ENCODE data around the gene ONECUT2. TPM values are rescaled to one million over a fixed set of nuclear protein-coding genes. Genes with fewer than 3 reads are reported as not detected.

Gene ONECUT2
- total RNA-seq, 1 experiment from 2014 or later, result 4.3 TPM

- TF ChIP-seq ELF1 (IDR thresholded peaks at IDR 0.05; ENCODE audit: borderline replicate concordance, low read depth), result no peak
- TF ChIP-seq ZFX (IDR thresholded peaks at IDR 0.05), result no peak
- TF ChIP-seq TCF7L2 (IDR thresholded peaks at IDR 0.05; ENCODE audit: borderline replicate concordance, extremely low read depth, insufficient read depth, insufficient read length), result no peak
- no peak for TF ChIP-seq ZBTB33 (IDR thresholded peaks at IDR 0.05; ENCODE audit: extremely low read depth, insufficient replicate concordance, low read length)
- TF ChIP-seq, protein P1, sequence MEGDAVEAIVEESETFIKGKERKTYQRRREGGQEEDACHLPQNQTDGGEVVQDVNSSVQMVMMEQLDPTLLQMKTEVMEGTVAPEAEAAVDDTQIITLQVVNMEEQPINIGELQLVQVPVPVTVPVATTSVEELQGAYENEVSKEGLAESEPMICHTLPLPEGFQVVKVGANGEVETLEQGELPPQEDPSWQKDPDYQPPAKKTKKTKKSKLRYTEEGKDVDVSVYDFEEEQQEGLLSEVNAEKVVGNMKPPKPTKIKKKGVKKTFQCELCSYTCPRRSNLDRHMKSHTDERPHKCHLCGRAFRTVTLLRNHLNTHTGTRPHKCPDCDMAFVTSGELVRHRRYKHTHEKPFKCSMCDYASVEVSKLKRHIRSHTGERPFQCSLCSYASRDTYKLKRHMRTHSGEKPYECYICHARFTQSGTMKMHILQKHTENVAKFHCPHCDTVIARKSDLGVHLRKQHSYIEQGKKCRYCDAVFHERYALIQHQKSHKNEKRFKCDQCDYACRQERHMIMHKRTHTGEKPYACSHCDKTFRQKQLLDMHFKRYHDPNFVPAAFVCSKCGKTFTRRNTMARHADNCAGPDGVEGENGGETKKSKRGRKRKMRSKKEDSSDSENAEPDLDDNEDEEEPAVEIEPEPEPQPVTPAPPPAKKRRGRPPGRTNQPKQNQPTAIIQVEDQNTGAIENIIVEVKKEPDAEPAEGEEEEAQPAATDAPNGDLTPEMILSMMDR (IDR thresholded peaks at IDR 0.05 in 2 of 3, conservative IDR thresholded peaks at IDR 0.05 in 1 of 3; ENCODE audit: borderline replicate concordance in 1 of 3, insufficient read depth in 1 of 3, low read depth in 2 of 3, low read length in 2 of 3), result no peak
- TF ChIP-seq EGR1 (IDR thresholded peaks at IDR 0.05; ENCODE audit: low read depth), result no peak
- TF ChIP-seq, protein P2, sequence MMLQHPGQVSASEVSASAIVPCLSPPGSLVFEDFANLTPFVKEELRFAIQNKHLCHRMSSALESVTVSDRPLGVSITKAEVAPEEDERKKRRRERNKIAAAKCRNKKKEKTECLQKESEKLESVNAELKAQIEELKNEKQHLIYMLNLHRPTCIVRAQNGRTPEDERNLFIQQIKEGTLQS (IDR thresholded peaks at IDR 0.05), result no peak
- no peak for TF ChIP-seq POLR2AphosphoS5 (IDR thresholded peaks at IDR 0.05; ENCODE audit: low read depth, low read length)
- no peak for TF ChIP-seq EZH2phosphoT487 (IDR thresholded peaks at IDR 0.05; ENCODE audit: borderline replicate concordance)
- TF ChIP-seq YY1 (IDR thresholded peaks at IDR 0.05; ENCODE audit: extremely low read depth, insufficient replicate concordance, low read depth, low read length), result no peak
- TF ChIP-seq SP1 (IDR thresholded peaks at IDR 0.05; ENCODE audit: low read depth), result no peak
- no peak for TF ChIP-seq CEBPB (IDR thresholded peaks at IDR 0.05; ENCODE audit: low read depth)
- no peak for TF ChIP-seq FOSL1 (IDR thresholded peaks at IDR 0.05; ENCODE audit: low read depth)
- no peak for TF ChIP-seq SIN3A (IDR thresholded peaks at IDR 0.05; ENCODE audit: low read depth)
- RAD21 ChIA-PET (ENCODE audit: low non-redundant PET in 1 of 2, low total read pairs in 2 of 2, uncharacterized antibody in 2 of 2, unreplicated experiment in 2 of 2), result no interaction called here
Measured at GRCh38 chr18:57529151-57529550, 94.0 kb downstream of the ONECUT2 start.

More at GRCh38 chr18:57529151-57529550, 94.0 kb downstream of the ONECUT2 start:
- Histone ChIP-seq H3K27me3 (ENCODE audit: insufficient read depth, low read length) (no peaks in the 10 kb centered on the region), H3K4me3 (replicated peaks in 1 of 2; ENCODE audit: low read depth in 1 of 2, low read length in 2 of 2) (no peak overlapping the region), H3K9me2 (ENCODE audit: insufficient read depth) (no peaks in the 10 kb centered on the region), H4K20me1 (ENCODE audit: insufficient read depth) (no peaks in the 10 kb centered on the region), H3K27ac (ENCODE audit: low read depth, low read length) (no peak overlapping the region), H3K4me2 (ENCODE audit: low read length) (no peak overlapping the region), H3K4me1 (ENCODE audit: control insufficient read depth in 1 of 2, insufficient read depth in 2 of 2, low read length in 2 of 2) (no peaks in the 10 kb centered on the region), H3K36me3 (ENCODE audit: control insufficient read depth in 1 of 2, insufficient read depth in 2 of 2, low read length in 2 of 2) (no peaks in the 10 kb centered on the region), H3K9me3 (ENCODE audit: control insufficient read depth in 1 of 2, insufficient read depth in 1 of 2, low read depth in 1 of 2, low read length in 2 of 2) (no peaks in the 10 kb centered on the region), H2AFZ (ENCODE audit: low read depth, low read length, poor library complexity, severe bottlenecking) (no peak overlapping the region), H3K9ac (ENCODE audit: low read length) (no peak overlapping the region), H3K79me2 (ENCODE audit: insufficient read depth, low read length) (no peaks in the 10 kb centered on the region)
- ATAC-seq (no peak), DNase-seq (ENCODE audit: low read depth, low spot score) (no peak)
- BruUV-seq (replicated peaks), result no TSS peak
- CTCF ChIA-PET, result no interaction called here
- POLR2A ChIA-PET, result no interaction called here
- intact Hi-C loops (cut with micrococcal nuclease), result no loop called here

All from HCT116 (cell line).